ENCODE data around the gene GNB1L. TPM values are rescaled to one million over a fixed set of nuclear protein-coding genes. Genes with fewer than 3 reads are reported as not detected.

GNB1L gene
- total RNA-seq, 4 donors from 2014 or later = 0.59 to 12.2 (median 3.1) TPM

- no peaks in the 10 kb centered on the region for H3K36me3 ChIP-seq
Observed at GRCh38 chr22:19775496-19776325, 79.0 kb downstream of the GNB1L start.

GRCh38 chr22:19774628-19775027 lies 80.0 kb downstream of the GNB1L start:
- intact Hi-C loops (cut with DNase I; ENCODE audit: low total_unique reads) = no loop called here
- H3K27me3 ChIP-seq = peaks cover 0 to 4% of the 10 kb centered on the region in 2 donors
- no peaks in the 10 kb centered on the region for H3K4me1 ChIP-seq
- H3K9me3 ChIP-seq = no peaks in the 10 kb centered on the region
- no peak overlapping the region for H3K4me3 ChIP-seq
- TF ChIP-seq POLR2A (IDR thresholded peaks at IDR 0.05) = no peak
- TF ChIP-seq CTCF (IDR thresholded peaks at IDR 0.05) = no peak
- DNase-seq = no peak
- no peak overlapping the region for H3K27ac ChIP-seq
- no peaks in the 10 kb centered on the region for H3K36me3 ChIP-seq

More at GRCh38 chr22:19775496-19776325, 79.0 kb downstream of the GNB1L start:
- TF ChIP-seq POLR2A (IDR thresholded peaks at IDR 0.05) (no peak), CTCF (IDR thresholded peaks at IDR 0.05) (no peak)
- intact Hi-C loops (cut with DNase I; ENCODE audit: low total_unique reads) = no loop called here
- Histone ChIP-seq H3K9me3 (no peaks in the 10 kb centered on the region), H3K4me1 (no peaks in the 10 kb centered on the region), H3K27me3 (no peaks in the 10 kb centered on the region), H3K4me3 (no peak overlapping the region), H3K27ac (no peak overlapping the region)
- DNase-seq = no peak

DNA sequence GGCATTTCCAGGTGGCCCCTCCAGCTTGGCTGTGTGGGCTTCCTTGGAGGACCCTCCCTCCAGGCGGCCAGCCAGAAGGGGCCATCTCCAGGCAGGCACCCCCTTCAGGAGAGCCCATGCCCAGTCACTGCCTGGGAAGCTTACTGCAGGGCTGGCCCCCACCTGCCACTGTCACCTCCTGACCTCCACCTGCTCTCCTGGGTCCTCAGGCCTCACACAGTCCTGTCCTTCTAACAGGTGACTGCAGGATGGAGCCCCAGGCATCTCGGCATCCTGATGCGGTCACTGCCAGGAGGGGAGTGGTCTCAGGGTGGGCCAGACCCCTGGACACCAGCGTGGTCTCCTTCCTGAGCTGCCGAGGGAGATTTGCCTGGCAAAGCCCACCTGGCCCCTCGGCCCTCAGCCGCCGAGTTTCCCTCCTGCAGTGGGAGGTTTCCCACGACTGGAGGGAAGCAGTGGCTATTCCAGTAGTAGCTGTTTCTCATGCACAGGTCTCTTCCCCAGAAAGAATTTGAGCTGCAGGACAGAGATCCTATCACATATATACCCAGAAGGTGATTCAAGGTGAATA lies 81.1 kb downstream of the GNB1L start:
- no peak for DNase-seq
- H3K27ac ChIP-seq = no peak overlapping the region
- peaks cover 0 to 10% of the 10 kb centered on the region in 2 donors for H3K27me3 ChIP-seq
- no peaks in the 10 kb centered on the region for H3K4me1 ChIP-seq
- H3K4me3 ChIP-seq = no peak overlapping the region
- H3K9me3 ChIP-seq = no peaks in the 10 kb centered on the region
- intact Hi-C loops (cut with DNase I; ENCODE audit: low total_unique reads) = no loop called here
- TF ChIP-seq CTCF (IDR thresholded peaks at IDR 0.05) = no peak
- no peak for TF ChIP-seq POLR2A (IDR thresholded peaks at IDR 0.05)
- no peaks in the 10 kb centered on the region for H3K36me3 ChIP-seq

- no peaks in the 10 kb centered on the region for H3K4me1 ChIP-seq
- H3K27me3 ChIP-seq = peaks cover 0 to 17% of the 10 kb centered on the region in 2 donors
- no peak for TF ChIP-seq POLR2A (IDR thresholded peaks at IDR 0.05)
- no peaks in the 10 kb centered on the region for H3K9me3 ChIP-seq
- H3K4me3 ChIP-seq = no peak overlapping the region
- H3K36me3 ChIP-seq = no peaks in the 10 kb centered on the region
- intact Hi-C loops (cut with DNase I; ENCODE audit: low total_unique reads) = no loop called here
- H3K27ac ChIP-seq = no peak overlapping the region
- DNase-seq = no peak
Observed at GRCh38 chr22:19772673-19773469, 81.8 kb downstream of the GNB1L start.

DNA sequence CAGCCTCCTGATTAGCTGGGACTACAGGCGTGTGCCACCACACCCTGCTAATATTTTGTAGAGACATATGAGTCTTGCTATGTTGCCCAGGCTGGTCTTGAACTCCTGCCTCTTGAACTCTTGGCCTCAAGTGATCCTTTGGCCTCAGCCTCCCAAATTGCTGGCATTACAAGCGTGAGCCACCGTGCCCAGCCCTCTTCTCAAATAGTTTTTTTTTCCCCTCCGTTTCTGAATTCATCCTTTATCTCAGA lies 82.3 kb downstream of the GNB1L start:
- Histone ChIP-seq H3K4me1 (no peaks in the 10 kb centered on the region), H3K9me3 (no peaks in the 10 kb centered on the region), H3K27me3 (peaks cover 0 to 22% of the 10 kb centered on the region in 2 donors), H3K36me3 (no peaks in the 10 kb centered on the region), H3K4me3 (no peak overlapping the region), H3K27ac (no peak overlapping the region)
- DNase-seq = no peak
- intact Hi-C loops (cut with DNase I; ENCODE audit: low total_unique reads) = no loop called here
- no peak for TF ChIP-seq POLR2A (IDR thresholded peaks at IDR 0.05)
- TF ChIP-seq CTCF (IDR thresholded peaks at IDR 0.05) = no peak
